ENCODE data around the gene KRT85.

KRT85 gene

DNA sequence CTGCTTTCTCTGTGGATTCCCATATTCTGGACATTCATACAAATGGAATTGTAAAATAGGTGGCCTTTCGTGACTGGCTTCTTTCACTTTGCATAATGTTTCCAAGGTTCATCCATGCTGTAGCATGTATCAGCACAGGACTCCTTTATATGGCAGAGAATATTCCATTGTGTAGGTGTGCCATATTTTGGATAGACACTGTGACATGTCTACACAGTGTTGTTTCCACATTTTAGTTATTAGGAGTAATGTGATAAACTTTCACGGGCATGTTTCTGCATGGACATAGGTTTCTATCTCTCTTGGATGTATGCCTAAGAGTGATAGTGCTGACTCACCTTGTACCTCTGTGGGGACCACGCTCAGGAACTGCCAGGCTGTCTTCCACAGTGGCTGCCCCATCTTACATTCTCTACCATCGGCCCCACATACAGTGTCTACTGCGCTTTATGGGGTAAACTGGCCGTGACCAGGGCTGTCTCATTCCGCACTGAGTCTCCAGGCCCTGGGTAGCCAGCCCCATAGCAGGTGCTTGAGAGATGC lies 25.3 kb upstream of the KRT85 start:
- no peak for DNase-seq

DNA sequence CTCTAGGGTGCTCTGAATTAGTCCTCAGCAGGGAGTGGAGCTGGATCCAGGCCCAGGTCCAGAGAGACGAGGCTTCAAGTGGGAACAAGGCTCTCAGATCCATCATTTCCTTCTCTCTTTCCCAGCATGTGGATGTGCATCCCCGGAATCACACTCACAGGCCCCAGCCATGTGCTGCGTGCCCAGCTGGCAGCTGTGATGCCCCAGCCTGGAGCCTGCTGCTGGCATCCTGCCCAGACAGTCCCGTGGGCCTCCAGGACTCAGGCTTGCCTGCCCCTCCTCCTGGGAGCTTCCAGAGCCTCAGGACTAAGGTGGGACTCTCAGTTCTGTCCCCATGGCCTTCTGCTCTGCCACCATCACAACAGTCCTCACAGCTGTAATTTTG lies 24.3 kb upstream of the KRT85 start:
- DNase-seq, result no peak

DNA sequence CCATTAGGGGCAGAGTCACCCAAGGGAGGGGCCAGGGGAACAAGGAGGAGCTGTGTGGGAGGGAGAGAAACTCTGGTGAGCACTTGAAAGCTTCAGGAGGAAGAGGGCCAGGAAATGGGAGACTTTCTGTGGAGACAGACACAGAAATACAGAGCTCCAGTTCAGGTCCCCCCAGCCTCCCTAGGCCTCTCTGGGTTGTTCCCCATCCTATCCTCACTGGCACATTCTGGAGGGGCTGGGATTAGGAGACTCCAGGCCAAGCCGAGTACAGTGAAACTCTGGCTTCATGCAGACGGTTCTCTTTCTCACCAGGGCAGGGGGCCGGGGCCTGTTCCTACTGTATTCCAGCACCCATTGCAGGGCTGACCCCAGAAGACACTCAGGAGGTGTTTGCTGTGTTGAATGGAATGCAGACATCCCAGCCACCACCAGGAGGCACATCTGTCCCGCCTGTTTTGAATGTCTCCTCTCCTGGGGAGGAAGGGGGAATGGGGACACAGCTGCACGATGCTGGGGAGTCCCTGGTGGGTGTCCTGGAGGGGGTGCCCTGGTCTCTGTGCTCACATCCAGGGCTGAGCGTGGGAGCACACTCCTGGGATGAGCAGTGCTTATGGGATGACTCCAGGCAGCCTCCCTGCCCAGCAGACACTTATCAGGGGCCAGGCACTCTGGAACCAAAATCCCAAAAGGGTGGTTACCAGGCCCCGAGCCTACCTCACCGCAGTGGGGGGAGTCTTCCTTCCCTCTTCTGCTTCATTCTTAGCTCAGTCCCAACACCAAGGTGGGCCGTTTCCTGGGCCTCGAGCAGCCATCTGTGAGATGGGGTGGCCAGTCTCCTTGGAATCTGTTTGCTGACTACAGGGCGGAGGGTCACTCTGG lies 23.7 kb upstream of the KRT85 start:
- DNase-seq, result no peak

DNA sequence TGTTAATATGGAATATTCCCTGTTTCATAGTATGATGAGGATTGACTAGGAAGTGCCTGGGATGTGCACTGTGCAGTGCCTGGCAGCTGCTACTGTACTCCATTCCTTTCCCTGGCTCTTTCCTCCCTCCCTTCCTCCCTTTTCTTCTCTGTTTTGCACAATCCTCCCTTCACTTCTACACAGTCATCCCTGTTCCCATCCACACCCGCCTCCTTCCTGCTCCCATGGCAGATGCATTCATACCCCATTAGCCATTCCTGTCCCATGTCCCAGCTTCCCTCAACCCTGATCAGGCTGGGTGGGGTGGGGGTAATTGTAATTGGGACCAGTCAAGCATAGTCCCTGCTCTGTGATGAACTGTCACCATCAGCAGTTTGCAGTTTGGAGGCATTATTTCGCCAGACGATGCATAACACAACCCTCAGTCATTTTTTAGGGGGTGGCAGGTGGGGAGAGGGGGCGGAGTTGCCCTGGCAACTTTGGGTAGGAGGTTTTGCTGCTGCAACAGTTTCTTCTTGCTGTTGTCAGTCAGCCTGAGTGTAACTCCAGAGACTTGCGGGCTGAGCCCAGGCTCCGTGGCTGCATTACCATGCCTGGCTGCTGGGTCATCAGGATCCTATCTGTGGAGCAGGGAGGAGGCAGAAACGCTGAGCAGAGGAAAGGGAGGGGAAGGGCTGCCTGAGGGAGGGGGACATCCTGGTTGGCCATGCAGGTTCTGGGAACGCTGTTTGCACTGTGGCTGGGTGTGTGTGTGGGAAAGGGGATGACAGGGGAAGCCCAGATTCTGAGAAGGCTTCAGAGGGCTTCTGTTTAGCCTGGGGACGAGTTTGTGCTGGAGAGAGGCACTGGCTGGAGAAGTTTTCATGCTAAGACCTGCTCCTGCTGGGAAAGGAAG lies 22.3 kb upstream of the KRT85 start:
- DNase-seq, result no peak

DNA sequence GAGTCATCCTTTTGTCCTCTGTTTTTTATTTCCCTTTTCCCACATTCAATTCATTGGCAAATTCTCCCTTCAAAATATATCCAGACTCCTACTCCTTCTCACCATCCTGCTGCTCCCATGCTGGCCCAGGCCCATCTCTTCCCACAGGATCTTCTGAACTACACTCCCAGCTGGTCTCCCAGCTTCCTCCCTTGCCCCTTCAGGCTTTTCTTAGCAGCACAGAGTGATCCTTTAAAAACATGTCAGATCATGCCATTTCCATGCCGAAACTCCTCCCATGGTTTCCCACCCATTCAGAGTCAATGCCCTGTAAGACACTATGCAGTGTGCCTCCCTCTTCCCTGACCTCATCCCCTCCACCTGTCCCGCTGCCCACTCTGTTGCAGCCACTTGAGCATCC lies 20.6 kb upstream of the KRT85 start:
- DNase-seq, result no peak

DNA sequence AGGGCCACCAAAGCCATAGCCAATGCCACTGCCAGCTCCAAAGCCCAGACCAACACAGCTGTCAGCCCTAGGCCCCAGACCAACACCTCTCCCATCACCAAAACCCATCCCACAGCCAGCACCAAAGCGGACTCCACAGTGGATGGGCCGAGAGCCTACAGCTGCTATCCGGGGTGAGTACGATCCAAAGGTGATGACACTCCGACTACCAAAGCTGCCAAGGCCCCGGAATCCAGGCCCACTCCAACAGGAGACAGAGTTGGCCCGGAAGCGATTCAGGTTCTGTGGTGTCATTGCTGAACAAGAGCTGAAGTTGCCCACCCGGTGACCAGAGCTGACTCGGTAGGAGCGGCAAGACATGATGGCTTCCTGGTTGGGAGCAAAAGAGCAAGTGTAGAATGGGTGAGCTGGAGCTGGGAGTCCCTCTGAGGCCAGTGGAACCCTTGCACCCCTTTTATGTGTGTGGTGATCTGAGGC lies 18.0 kb upstream of the KRT85 start, which contains the start of gene KRT84:
Gene KRT84 (minus strand): TSS at position 427 of the 477 bp plus-strand sequence. CDS start 67 bp downstream, at position 360.
- no peak for DNase-seq

DNA sequence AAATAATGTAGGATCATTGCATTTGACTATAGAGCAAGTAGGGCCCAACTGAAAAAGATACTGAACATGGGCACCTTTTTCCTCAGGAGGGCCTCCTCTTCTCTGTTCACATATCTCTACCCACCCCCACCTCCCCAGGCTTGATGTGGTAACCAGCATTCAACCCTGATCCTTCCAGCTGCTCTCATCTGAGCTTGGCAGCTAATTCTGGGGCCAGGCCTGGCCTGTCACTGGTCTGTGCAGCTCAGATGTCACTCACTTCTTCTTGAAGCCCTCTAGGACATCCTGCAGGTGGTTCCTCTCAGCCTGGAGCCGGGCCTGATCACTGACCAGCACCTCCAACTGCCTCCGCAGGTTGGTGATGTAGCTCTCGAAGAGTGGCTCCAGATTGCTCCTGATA lies 16.1 kb upstream of the KRT85 start:
- DNase-seq, result no peak

DNA sequence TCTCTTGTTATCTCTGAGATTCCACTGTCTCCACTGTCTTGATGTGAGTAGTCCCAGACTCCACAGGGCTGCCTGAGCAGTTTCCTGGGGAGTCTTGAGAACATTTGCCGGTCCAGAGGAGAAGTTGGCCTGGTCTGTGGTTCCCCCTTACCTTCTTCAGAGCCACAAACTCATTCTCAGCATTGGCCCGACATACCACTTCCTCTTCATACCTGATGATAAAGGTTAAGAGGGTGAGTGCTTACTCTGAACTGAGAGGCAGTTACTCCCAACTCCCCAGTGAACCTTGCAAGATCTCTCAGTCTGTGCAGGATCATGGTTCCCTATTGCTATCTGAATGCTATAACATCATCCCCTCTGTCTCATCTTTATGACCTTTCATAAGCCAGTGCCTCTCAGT lies 15.6 kb upstream of the KRT85 start:
- no peak for DNase-seq

DNA sequence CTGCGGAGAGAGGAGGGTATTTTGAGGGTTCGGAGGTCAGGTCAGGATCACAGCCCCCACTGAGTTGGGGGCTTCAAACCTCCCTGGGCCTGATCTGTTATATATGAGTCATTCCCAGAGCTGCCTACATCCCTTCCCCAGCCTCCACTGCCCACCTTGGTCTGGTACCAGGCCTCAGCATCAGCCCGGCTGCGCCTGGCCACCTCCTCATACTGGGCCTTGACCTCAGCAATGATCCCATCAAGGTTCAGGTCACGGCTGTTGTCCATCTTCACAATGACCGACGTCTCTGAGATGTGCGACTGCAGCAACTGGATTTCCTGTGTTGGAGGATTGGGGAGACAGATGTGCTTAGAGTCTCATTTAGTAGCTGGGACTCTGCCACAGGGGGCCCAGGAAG lies 13.9 kb upstream of the KRT85 start:
- no peak for DNase-seq

DNA sequence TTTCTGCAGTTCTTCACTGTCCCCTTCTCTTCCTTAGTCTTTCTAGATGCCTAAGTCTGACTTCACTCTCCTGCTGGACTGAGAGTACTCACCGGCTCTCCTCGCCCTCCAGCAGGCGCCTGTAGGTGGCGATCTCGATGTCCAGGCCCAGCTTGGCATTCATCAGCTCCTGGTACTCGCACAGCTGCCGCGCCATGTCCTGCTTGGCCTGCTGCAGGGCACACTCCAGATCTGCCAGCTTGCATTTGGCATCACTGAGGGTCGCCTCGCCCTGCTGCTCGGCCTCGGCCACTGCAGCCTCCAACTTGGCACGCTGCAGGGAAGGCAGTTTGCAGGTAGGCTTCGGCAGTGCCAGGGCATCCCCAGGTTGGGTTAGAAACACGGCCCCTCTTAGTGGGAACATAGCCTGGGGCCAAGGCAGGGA lies 13.0 kb upstream of the KRT85 start:
- DNase-seq, result no peak

DNA sequence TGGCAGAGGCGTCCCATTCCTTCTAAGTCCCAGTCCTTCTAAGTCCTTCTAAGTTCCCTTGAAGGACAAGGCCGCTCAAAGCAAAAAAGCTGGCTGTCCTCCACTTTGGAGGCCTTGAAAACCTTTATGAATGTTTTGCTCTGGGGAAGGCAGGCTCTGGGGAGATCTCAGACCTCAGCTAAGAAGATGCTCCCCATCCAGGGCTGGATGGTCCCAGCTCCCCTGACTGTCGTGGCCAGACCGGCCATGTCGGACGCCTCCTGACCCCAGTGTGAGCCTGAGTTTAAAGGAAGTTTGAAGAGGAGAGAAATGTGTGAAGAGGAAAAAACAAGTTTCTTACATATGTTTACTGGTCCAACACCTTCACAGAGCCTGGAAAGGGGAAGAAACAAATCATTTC lies 12.3 kb upstream of the KRT85 start:
- DNase-seq, result no peak

DNA sequence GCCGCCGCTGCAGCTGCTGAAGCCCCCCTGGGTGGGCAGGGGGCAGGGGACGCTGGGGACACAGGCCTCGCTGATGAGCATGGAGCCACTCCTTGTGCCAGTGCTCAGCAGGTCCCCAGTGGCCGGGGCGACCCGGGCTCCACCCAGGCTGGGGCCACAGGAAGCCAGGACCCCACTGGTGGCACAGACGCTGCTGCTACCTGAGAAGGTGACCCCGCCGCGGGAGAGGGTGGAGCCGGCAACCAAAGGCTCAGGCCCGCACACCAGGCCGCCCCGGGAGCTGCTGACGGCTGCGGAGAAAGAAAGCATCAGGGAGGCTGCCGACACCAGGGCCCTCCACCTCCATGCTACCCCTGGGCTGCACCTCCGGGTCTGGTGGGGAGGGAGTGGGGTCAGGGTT lies 10.8 kb upstream of the KRT85 start:
- no peak for DNase-seq

DNA sequence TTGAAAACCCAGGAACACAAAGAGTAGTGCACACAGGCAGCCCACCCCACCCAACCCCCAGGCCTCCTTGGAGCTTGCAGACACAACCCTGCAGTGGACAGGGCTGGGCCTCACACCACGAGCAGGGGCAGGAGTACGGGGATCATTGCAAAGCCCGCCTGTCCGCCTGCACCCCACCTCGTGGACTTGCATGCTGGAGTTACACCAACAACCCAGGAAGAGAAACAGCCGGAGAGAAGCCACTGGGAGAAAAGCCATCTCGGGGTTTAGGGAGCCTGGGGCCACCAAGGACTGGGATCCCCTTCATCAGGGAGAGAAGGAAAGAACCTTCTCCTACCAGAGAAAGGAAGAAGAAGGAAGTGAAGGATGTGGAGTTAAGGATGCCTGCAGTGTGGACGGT lies 10.0 kb upstream of the KRT85 start:
- DNase-seq, result no peak

DNA sequence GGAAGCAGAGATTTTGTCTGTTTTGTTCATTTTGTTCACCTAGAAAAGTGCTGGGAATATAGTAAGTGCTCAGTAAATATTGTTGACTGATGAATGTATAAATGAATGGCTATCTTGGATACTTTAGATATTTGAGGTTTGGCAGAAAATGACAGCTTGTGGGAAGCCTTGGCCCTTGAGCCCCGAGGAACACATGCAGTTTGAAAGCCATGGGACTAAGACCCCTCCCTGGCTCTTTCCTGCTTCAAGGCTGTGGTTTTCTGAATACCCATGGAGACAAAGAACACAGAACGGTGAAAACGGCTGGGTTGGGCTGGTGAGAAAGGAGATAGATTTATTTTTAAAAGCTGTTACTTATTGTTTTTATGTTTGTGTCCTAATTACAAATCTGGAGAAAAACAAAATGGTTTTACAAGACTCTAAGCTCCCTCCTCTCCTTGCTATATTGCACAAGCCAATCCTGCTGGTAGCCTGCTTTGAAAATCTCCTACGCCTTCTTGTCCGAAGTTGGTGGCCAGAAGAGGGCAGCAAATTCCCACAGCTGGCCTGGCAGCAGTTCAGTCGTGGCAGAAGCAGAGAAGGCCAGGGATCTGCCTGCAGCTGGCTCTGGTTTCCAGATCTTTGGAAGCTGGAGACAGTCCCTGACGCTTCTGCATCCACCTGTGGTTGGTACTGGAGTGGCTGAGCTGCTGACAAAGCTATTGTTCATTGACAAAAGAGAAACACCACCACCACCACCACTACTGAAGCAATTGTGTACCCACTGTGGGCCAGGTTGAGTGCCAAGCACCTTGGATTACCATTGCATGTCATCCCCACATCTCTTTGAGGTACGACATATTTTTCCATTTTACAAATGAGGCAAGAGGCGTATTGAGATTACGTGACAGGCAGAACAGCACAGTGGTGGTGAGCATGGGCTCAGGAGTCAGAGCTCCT lies 5.2 kb upstream of the KRT85 start:
- DNase-seq, result no peak

DNA sequence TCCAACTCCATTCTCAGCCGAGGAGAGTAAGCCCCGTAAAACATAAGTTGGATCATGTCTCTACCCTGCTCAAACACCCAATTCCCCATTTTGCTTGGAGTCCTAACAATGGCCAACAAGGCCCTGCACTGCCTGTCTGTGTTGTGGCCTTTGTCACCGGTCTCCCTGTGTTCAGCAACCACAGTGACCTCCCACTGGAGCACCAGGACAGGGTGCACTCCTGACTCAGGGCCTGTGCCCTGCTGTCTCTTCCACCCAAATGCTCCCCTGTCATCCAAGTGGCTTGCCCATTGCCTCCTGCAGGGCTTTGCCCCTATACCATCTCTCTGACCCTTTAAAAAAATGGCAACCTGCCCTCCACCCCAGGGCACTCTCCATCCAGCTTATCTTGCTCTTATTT lies 4.4 kb upstream of the KRT85 start:
- DNase-seq, result no peak

DNA sequence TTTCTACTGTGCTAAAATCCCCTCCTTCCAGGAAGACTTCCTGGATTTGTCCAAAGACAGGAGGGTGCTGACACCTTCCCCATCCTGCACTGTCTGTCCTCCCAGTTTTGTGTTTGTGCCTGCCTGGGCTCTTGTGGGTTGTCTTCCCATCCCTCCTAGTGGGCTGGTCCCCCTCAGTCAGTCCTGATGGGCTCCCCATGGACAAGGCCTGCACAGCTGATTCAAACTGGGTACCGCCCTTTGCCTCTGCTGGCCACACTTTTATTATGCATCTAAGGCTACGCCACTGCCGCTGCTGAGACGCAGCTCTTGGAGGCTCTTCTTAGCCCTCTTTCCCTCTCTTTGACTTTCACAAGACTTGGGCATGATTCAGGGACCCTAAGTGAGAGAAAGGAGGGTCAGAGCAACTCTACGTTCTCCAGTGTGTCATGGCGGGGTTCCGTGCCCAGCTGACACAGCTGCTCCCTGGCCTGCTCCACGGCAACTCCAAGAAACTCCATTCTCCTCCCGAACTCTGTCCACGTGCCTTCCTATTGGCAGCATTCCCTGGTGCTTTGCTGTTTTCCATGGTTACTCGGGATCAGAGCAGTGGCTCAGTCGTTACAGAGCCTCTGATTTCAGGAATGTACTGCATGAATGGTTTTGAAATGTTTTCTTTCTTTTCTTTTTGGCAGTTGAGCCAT lies 3.8 kb upstream of the KRT85 start:
- no peak for DNase-seq

DNA sequence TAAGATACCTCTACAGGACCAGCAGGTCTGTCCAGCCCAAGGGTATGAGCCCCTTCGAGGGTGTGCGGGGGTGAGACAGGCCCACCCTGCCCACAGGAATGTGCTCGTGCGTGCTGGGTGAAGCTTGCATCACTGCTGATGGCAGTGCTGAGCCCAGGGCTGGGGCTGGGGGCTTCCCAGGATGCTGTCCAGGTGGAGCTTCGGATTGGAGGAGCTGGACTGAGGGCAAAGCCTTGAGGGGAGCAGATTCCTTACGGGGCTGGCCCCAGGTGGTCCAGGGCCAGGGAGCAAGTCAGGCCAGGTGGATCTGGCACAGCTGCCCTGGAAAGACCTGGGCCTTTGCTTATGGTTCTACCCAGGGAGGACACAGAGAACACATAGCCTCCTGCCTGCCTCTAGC lies 2.5 kb upstream of the KRT85 start:
- no peak for DNase-seq

DNA sequence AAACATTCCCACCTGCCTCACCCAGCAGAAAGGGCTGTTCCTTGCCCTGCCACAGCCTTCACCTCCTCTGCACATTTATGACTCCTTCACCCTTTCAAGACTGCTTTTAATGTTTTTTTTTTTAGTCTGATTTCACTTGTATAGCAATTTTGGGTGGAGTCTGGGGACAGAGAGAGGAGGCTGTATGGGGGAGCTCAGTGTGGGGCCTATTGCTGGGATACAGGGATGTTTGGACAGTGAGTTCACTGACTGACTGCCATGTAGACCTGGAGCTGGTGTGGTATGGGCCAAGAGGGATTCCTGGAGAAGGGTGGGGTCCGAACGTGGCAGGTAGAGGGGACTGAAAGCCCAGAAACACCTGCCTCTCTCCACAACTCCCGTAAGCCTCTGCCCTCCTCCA lies 1.9 kb upstream of the KRT85 start:
- DNase-seq, result no peak

DNA sequence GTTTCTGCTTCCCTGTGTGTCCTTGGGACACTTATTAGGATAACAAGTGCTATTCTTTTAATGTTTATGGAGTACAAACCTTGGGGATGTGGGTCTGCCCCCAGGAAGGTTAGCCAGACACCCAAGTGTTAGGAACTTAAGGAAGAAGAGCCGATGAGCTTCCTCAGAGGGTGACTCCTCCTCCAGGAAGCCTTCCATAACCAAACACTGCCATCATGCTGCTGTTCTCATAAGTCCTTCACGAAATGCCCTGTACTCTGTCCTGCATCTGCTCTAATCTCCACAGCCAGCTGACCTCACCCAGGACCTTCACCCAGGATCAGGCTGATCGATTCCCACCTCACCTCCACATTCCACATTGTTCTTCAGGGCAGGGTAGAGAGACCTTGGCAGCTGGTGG lies 1.2 kb upstream of the KRT85 start:
- DNase-seq, result no peak

DNA sequence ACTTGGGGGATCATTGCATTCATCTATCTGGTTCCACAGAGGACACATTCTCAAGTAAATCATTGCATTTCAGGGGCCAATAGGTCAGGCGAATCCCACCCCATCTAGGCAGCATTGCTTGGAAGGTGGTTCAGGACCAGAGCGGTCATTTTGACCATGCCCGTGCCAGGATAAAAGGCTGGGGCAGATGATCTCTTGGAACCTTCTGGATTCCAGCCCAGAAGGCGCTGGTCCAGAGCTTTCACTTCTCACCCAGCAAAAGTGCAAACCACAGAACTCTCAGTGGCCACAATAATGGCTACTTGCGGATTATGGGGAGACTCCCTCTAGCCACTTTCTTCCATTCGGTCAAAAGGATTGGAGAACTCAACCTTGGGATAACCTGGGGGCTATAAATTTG lies 595 bp upstream of the KRT85 start:
- no peak for DNase-seq

DNA sequence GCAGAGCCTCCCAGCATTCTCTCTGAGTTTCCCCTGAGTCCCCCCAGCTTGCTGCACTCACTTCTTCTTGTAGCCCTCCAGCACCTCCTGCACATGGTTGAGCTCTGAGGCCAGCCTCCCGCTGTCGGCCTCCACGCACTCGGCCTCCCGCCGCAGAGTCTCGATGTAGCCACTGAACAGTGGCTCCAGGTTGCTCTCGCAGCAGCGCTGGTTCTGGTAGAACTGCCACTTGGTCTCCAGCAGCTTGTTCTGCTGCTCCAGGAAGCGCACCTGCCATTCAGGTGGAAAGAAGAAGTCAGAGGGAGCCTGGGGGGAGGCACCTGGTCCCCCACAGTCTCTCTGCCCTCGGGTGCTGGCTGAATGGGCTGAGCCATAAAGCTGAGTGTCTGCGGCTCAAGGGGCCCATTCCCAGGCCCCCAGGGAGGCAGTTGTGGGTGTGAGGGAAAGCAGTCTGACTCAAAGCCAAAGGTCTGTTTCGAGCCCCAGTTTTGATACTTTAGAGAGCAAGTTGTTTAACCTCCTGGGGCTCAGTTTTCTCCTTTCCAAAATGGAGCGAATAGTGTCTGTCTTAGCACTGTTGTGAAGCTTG lies 2.3 kb downstream of the KRT85 start:
- no peak for DNase-seq
